ENCODE data around the gene TSPAN9.

TSPAN9 gene

DNA sequence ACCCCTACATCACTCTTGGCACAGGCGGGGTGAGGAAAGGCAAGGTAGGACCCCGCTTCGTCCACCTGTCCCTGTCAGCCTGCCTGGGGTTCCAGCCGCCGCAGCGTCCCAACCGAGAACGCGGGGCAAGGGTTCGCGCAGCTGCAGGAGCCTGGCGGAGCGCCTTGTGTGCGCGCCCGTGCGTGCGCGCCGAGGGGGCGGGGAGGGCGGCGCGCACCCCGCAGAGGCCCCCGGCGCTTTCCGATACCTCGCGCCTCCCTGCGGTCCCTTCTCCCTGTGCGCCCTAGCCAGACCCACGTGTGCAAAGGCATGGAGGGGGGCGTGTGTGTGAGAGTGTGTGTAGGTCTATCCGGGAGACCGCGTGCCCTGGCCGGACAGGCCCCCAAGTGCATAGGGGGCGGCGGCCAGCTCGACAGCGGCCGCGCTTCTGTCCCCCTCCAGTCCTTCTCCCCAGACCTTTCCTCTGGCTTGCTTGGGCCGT is 122.4 kb downstream of the TSPAN9 start:
- no peaks in the 10 kb centered on the region for H3K27me3 ChIP-seq (ENCODE audit: insufficient read depth, poor library complexity, severe bottlenecking)
- H3K36me3 ChIP-seq (ENCODE audit: low read depth), result no peaks in the 10 kb centered on the region
- H3K27ac ChIP-seq (ENCODE audit: poor library complexity, severe bottlenecking), result no peak overlapping the region
- DNase-seq (ENCODE audit: low spot score) (no peak), ATAC-seq (ENCODE audit: low read depth) (peak; percentile 51)
- TF ChIP-seq, protein P1, sequence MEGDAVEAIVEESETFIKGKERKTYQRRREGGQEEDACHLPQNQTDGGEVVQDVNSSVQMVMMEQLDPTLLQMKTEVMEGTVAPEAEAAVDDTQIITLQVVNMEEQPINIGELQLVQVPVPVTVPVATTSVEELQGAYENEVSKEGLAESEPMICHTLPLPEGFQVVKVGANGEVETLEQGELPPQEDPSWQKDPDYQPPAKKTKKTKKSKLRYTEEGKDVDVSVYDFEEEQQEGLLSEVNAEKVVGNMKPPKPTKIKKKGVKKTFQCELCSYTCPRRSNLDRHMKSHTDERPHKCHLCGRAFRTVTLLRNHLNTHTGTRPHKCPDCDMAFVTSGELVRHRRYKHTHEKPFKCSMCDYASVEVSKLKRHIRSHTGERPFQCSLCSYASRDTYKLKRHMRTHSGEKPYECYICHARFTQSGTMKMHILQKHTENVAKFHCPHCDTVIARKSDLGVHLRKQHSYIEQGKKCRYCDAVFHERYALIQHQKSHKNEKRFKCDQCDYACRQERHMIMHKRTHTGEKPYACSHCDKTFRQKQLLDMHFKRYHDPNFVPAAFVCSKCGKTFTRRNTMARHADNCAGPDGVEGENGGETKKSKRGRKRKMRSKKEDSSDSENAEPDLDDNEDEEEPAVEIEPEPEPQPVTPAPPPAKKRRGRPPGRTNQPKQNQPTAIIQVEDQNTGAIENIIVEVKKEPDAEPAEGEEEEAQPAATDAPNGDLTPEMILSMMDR (IDR thresholded peaks at IDR 0.05; ENCODE audit: poor library complexity, severe bottlenecking), result no peak
- H3K4me3 ChIP-seq (ENCODE audit: severe bottlenecking), result peak overlapping the region; percentile 32
- no peaks in the 10 kb centered on the region for H3K9me3 ChIP-seq (ENCODE audit: severe bottlenecking)
- peaks cover 10% of the 10 kb centered on the region for H3K4me1 ChIP-seq (ENCODE audit: insufficient read depth, poor library complexity, severe bottlenecking)

DNA sequence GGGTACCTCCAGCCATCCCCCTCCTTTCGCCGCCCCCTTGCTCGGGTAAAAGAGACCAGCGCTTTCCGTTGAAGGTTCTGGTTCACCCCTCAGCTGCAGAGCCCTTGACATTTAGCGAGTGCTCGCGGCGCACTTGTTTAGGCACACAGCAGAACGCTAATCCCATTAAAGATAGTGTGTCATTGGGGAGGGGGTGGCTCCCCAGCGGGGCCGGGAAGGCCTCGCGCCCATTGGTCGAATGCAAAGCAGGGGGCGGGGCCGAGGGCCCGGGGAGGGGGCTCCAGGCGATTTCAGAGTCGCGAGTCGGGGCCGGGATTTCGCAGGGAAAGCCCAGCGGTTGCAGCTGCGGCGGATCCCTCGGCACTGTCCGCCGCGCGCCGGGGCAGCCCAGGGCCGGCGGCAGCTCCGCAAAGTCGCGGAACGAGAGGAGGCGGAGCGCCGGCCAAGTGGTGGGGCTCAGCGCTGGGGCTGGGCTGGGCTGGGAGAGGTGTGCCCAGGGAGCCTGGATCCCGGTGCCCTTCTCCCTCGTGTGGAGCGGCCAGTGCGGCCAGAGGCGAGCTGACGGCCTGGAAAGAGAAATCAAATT is 122.9 kb downstream of the TSPAN9 start:
- DNase-seq (ENCODE audit: low spot score), result no peak
- Histone ChIP-seq H3K27ac (ENCODE audit: poor library complexity, severe bottlenecking) (no peak overlapping the region), H3K4me1 (ENCODE audit: insufficient read depth, poor library complexity, severe bottlenecking) (peaks cover 10% of the 10 kb centered on the region), H3K4me3 (ENCODE audit: severe bottlenecking) (peak overlapping the region; percentile 32), H3K9me3 (ENCODE audit: severe bottlenecking) (no peaks in the 10 kb centered on the region), H3K27me3 (ENCODE audit: insufficient read depth, poor library complexity, severe bottlenecking) (no peaks in the 10 kb centered on the region), H3K36me3 (ENCODE audit: low read depth) (no peaks in the 10 kb centered on the region)
- peak; percentile 63 for ATAC-seq (ENCODE audit: low read depth)
- TF ChIP-seq, protein P1 (IDR thresholded peaks at IDR 0.05; ENCODE audit: poor library complexity, severe bottlenecking), result no peak

DNA sequence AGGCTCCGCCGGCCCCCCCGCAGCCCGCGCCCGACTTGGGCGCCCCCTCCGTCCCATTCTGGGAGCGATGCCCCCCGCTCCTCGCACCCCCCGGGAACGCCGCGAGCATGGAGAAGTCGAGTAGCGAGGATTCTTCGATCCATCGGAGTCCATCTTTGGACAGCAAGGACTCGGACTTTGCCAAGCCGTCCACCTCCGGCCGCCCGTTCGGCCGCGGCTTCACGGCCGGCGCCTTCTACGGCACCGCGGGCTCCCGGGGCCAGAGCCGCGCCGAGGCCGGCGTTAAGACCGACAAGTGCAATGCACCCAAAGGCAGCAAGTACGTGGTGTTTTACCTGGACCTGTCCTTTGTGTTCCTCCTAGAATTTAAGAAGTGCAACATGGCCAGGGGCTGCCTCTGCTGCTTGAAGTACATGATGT is 123.6 kb downstream of the TSPAN9 start:
- Histone ChIP-seq H3K27me3 (ENCODE audit: insufficient read depth, poor library complexity, severe bottlenecking) (no peaks in the 10 kb centered on the region), H3K9me3 (ENCODE audit: severe bottlenecking) (no peaks in the 10 kb centered on the region), H3K4me1 (ENCODE audit: insufficient read depth, poor library complexity, severe bottlenecking) (peaks cover 10% of the 10 kb centered on the region), H3K36me3 (ENCODE audit: low read depth) (no peaks in the 10 kb centered on the region), H3K4me3 (ENCODE audit: severe bottlenecking) (peak overlapping the region; percentile 32), H3K27ac (ENCODE audit: poor library complexity, severe bottlenecking) (no peak overlapping the region)
- ATAC-seq (ENCODE audit: low read depth) (no peak), DNase-seq (ENCODE audit: low spot score) (no peak)
- TF ChIP-seq, protein P1 (IDR thresholded peaks at IDR 0.05; ENCODE audit: poor library complexity, severe bottlenecking), result no peak

DNA sequence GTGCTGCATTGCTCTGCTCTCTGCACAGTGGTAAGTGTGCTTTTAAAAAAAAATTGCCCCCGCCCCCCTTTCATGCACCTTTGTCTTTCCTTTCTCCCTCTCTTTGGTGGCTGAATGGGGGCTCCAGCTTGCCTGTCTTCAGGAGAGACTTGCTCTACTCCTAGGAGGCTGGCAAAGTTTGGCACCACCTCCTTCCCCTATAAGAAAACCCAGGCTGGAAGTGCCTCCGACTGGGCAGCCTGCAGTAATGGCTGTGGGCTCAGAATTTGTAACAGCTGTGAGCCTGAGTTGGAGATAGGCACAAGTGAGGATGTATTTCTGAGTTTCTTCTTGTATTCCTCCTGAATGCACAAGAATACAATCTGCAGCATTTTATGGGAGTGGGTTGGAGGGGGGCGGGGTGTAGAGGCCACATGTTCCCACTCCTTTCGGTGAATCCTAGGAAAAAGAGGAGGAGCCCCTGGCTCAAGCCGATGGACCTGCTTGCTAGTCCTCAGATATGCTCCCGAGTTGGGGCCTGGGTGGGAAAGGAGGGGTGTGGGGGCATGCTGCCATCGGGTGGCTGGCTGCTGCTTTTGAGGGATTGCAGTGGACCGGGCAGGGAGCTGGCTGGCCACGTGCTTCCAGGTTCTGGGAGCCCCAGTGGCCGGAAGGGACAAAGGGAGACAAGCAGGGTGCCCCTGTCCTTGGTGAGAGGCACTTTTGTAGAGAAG is 124.3 kb downstream of the TSPAN9 start:
- TF ChIP-seq, protein P1 (IDR thresholded peaks at IDR 0.05; ENCODE audit: poor library complexity, severe bottlenecking), result no peak
- no peak overlapping the region for H3K27ac ChIP-seq (ENCODE audit: poor library complexity, severe bottlenecking)
- peaks cover 10% of the 10 kb centered on the region for H3K4me1 ChIP-seq (ENCODE audit: insufficient read depth, poor library complexity, severe bottlenecking)
- DNase-seq (ENCODE audit: low spot score) (no peak), ATAC-seq (ENCODE audit: low read depth) (no peak)
- H3K36me3 ChIP-seq (ENCODE audit: low read depth), result no peaks in the 10 kb centered on the region
- H3K9me3 ChIP-seq (ENCODE audit: severe bottlenecking), result no peaks in the 10 kb centered on the region
- H3K4me3 ChIP-seq (ENCODE audit: severe bottlenecking), result no peak overlapping the region
- H3K27me3 ChIP-seq (ENCODE audit: insufficient read depth, poor library complexity, severe bottlenecking), result no peaks in the 10 kb centered on the region

DNA sequence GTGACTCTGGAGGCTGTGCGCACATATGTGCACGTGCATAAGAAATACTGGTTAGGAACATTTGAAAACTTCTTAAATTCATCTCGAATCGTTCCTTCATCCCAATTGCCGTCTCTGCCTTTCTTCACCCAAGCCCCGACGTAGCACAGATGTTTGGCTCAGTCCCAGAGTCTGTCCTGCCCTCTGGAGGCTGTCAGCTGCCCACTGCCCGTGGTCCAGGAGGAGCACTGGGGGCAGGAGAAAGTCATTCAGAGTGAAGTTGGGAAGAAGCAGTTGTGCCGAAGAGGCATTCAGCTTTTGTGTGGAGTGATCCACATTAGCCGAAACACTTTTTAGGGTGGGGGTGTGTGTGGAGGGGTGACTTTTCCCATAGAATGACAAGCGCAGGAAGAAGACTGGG is 124.9 kb downstream of the TSPAN9 start:
- Histone ChIP-seq H3K27me3 (ENCODE audit: insufficient read depth, poor library complexity, severe bottlenecking) (no peaks in the 10 kb centered on the region), H3K4me3 (ENCODE audit: severe bottlenecking) (no peak overlapping the region), H3K27ac (ENCODE audit: poor library complexity, severe bottlenecking) (no peak overlapping the region), H3K4me1 (ENCODE audit: insufficient read depth, poor library complexity, severe bottlenecking) (peaks cover 10% of the 10 kb centered on the region), H3K9me3 (ENCODE audit: severe bottlenecking) (no peaks in the 10 kb centered on the region), H3K36me3 (ENCODE audit: low read depth) (no peaks in the 10 kb centered on the region)
- DNase-seq (ENCODE audit: low spot score) (no peak), ATAC-seq (ENCODE audit: low read depth) (no peak)
- TF ChIP-seq, protein P1 (IDR thresholded peaks at IDR 0.05; ENCODE audit: poor library complexity, severe bottlenecking), result no peak
